ENCODE data around the gene NXPH2. TPM values are rescaled to one million over a fixed set of nuclear protein-coding genes. Genes with fewer than 3 reads are reported as not detected.

The NXPH2 gene
- total RNA-seq, 4 donors from 2014 or later = not detected

DNA sequence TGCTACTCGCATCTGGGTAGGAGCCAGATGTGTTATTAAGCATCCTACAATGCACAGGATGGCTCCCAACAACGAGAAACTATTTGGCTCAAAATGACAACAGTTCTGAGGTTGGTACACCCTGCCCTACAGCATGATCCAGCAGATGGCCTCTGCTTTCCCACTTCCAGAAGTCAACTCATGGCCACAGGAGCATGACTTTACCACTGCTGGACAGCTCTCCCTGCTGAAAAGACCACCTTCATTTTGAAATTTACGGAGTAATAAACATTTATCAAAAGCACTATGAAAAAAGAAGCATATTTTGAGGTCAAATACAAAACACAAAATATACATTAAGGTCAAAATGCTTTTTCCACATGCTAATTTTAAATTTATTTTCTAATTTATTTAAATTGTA, 13.7 kb downstream of the NXPH2 start:
- Histone ChIP-seq H3K27ac (replicated peaks in 1 of 4) (no peak overlapping the region), H3K27me3 (peaks cover 0 to 5% (median 0%) of the 10 kb centered on the region in 4 donors), H3K4me1 (no peaks in the 10 kb centered on the region), H3K36me3 (no peaks in the 10 kb centered on the region), H3K9me3 (no peaks in the 10 kb centered on the region), H3K4me3 (no peak overlapping the region)
- intact Hi-C loops (cut with DNase I) = no loop called here
- TF ChIP-seq POLR2AphosphoS5 (IDR thresholded peaks at IDR 0.05) (no peak), POLR2A (IDR thresholded peaks at IDR 0.05; ENCODE audit: low read depth) (no peak), EP300 (IDR thresholded peaks at IDR 0.05) (no peak)
- TF ChIP-seq, protein P1, sequence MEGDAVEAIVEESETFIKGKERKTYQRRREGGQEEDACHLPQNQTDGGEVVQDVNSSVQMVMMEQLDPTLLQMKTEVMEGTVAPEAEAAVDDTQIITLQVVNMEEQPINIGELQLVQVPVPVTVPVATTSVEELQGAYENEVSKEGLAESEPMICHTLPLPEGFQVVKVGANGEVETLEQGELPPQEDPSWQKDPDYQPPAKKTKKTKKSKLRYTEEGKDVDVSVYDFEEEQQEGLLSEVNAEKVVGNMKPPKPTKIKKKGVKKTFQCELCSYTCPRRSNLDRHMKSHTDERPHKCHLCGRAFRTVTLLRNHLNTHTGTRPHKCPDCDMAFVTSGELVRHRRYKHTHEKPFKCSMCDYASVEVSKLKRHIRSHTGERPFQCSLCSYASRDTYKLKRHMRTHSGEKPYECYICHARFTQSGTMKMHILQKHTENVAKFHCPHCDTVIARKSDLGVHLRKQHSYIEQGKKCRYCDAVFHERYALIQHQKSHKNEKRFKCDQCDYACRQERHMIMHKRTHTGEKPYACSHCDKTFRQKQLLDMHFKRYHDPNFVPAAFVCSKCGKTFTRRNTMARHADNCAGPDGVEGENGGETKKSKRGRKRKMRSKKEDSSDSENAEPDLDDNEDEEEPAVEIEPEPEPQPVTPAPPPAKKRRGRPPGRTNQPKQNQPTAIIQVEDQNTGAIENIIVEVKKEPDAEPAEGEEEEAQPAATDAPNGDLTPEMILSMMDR (IDR thresholded peaks at IDR 0.05) = no peak
- peak; percentile 12 for DNase-seq (ENCODE audit: extremely low spot score)
- WGBS = 92% methylated on average over 3 of the region's 3 CpGs

DNA sequence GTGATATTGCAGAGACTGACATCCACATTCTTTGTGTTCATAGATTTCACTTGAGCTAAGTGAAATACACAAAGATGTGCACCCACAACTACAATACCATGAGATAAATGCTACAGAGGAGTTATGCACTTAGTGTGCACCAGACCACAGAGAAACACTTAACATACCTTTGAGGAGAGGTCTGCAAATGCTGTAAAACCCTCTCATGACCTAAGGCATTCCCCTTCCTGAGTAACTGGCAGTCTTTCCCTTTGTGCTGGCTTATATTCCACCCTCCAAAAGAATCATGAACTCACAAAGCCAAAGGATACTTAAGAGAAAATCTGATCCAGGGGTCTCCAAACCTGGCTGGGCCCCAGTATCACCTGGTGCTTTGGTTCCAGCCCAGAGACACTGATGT, 16.2 kb downstream of the NXPH2 start:
- H3K4me1 ChIP-seq = no peaks in the 10 kb centered on the region
- TF ChIP-seq EP300 (IDR thresholded peaks at IDR 0.05) (no peak), POLR2AphosphoS5 (IDR thresholded peaks at IDR 0.05) (no peak)
- TF ChIP-seq, protein P1 (IDR thresholded peaks at IDR 0.05) = no peak
- H3K27ac ChIP-seq (replicated peaks in 1 of 4) = no peak overlapping the region
- H3K27me3 ChIP-seq = peaks cover 0 to 1% (median 0%) of the 10 kb centered on the region in 4 donors
- intact Hi-C loops (cut with DNase I) = no loop called here
- DNase-seq (ENCODE audit: extremely low spot score) = peak; percentile 31
- H3K9me3 ChIP-seq = no peaks in the 10 kb centered on the region
- H3K36me3 ChIP-seq = no peaks in the 10 kb centered on the region
- H3K4me3 ChIP-seq = no peak overlapping the region

- Histone ChIP-seq H3K27me3 (no peaks in the 10 kb centered on the region), H3K27ac (replicated peaks in 1 of 4) (no peak overlapping the region), H3K4me3 (no peak overlapping the region), H3K36me3 (no peaks in the 10 kb centered on the region), H3K9me3 (no peaks in the 10 kb centered on the region), H3K4me1 (no peaks in the 10 kb centered on the region)
- DNase-seq (ENCODE audit: extremely low spot score) = peak; percentile 14
- intact Hi-C loops (cut with DNase I) = no loop called here
- TF ChIP-seq, protein P1 (IDR thresholded peaks at IDR 0.05) = no peak
- no peak for TF ChIP-seq EP300 (IDR thresholded peaks at IDR 0.05)
- no peak for TF ChIP-seq POLR2AphosphoS5 (IDR thresholded peaks at IDR 0.05)
- TF ChIP-seq POLR2A (IDR thresholded peaks at IDR 0.05; ENCODE audit: low read depth) = no peak
Measured at GRCh38 chr2:138762533-138762932, 17.7 kb downstream of the NXPH2 start.

DNA sequence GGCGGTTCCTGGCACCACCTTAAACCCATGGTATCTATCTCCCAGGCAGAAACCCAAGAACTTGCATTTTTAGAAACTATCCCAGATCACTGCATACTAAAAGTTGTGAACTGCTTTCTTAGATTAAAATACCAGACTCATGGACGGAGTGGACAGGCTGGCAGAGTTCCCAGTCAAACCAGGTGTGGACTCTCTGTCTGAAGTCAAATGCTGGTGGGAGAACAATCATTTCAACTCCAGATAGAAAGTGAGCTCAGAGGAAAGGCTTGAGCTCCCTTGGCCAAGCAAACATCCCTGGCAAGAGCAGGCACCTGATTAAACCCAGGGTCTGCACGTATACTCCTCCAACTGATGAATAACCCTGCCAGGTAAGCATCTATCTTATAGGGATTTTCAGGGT, 19.5 kb downstream of the NXPH2 start:
- WGBS = 50% methylated on average over 3 of the region's 3 CpGs
- no peaks in the 10 kb centered on the region for H3K36me3 ChIP-seq
- H3K4me1 ChIP-seq = no peaks in the 10 kb centered on the region
- no peaks in the 10 kb centered on the region for H3K9me3 ChIP-seq
- DNase-seq (ENCODE audit: extremely low spot score) = peak; percentile 37
- TF ChIP-seq EP300 (IDR thresholded peaks at IDR 0.05) (no peak), POLR2AphosphoS5 (IDR thresholded peaks at IDR 0.05) (no peak), POLR2A (IDR thresholded peaks at IDR 0.05; ENCODE audit: low read depth) (no peak)
- TF ChIP-seq, protein P1 (IDR thresholded peaks at IDR 0.05) = no peak
- intact Hi-C loops (cut with DNase I) = no loop called here
- H3K27ac ChIP-seq (replicated peaks in 1 of 4) = no peak overlapping the region
- no peak overlapping the region for H3K4me3 ChIP-seq
- H3K27me3 ChIP-seq = no peaks in the 10 kb centered on the region

GRCh38 chr2:138757384-138757783, 22.8 kb downstream of the NXPH2 start:
- TF ChIP-seq, protein P1 (IDR thresholded peaks at IDR 0.05) = no peak
- no peak for TF ChIP-seq EP300 (IDR thresholded peaks at IDR 0.05)
- no peak for TF ChIP-seq POLR2A (IDR thresholded peaks at IDR 0.05; ENCODE audit: low read depth)
- no peak for TF ChIP-seq POLR2AphosphoS5 (IDR thresholded peaks at IDR 0.05)
- peaks cover 0 to 8% (median 0%) of the 10 kb centered on the region in 4 donors for H3K9me3 ChIP-seq
- H3K27ac ChIP-seq (replicated peaks in 1 of 4) = no peak overlapping the region
- WGBS = 65% methylated on average over 2 of the region's 2 CpGs
- H3K4me1 ChIP-seq = no peaks in the 10 kb centered on the region
- DNase-seq (ENCODE audit: extremely low spot score) = peak; percentile 68
- intact Hi-C loops (cut with DNase I) = no loop called here
- H3K4me3 ChIP-seq = no peak overlapping the region
- no peaks in the 10 kb centered on the region for H3K36me3 ChIP-seq
- H3K27me3 ChIP-seq = no peaks in the 10 kb centered on the region

Measured in esophagus muscularis mucosa (tissue), 4 donors.